Placental pericyte (primary cell): ENCODE results near the gene TMEM150C. TPM values are rescaled to one million over a fixed set of nuclear protein-coding genes. Genes with fewer than 3 reads are reported as not detected.

Experiments used
- total RNA-seq: library from RNA; depleted of rRNA; stranded (reverse); fragments of >200 nt; gene quantifications from 2 replicates; pipeline ENCODE4 v1.2.3, GENCODE V29; 2012

TMEM150C gene
- 0.14 TPM in 1 of 2 replicates, not detected in the other for total RNA-seq

GRCh38 chr4:82561786-82562563 lies at the start of gene TMEM150C:
Gene TMEM150C, minus strand, starts transcription at chr4:82561988. Its CDS starts 57,331 bp downstream, at chr4:82504657.

Other genes starting within 250 kb of the TMEM150C start
- gene HNRNPD, start 188.0 kb downstream of the TMEM150C start, total RNA-seq = 24.7 and 30.2 TPM in 2 replicates
- gene HNRNPDL, start 131.5 kb downstream of the TMEM150C start, total RNA-seq = 104 and 141 TPM in 2 replicates
- gene ENOPH1, start 131.4 kb downstream of the TMEM150C start, total RNA-seq = 27.6 and 41.7 TPM in 2 replicates
- gene SCD5, start 236.8 kb upstream of the TMEM150C start, total RNA-seq = 2.0 and 5.6 TPM in 2 replicates